SK-N-SH (cell line): ENCODE data around the gene MSL1. TPM values are rescaled to one million over a fixed set of nuclear protein-coding genes. Genes with fewer than 3 reads are reported as not detected.

Experiments
- CTCF ChIA-PET: fragments of 300-600, 350-600 bp; formaldehyde crosslinking; extraction: SDS; loops from one replicate; lab custom pipeline; 2021; lab: Yijun Ruan, JAX
- POLR2A ChIA-PET: fragments of 350-600 bp; sonication (Branson Sonifier 250); formaldehyde crosslinking; extraction: SDS; loops from one replicate; lab custom pipeline; 2020; ENCODE audit warnings: antibody characterized with exemption, inconsistent platforms; lab: Yijun Ruan, JAX
- DNase-seq: peaks from one replicate; pipeline ENCODE4 v3.0.0; 2012
- H2AFZ ChIP-seq: fragments of 200-600 bp; sonication (generic); 2 replicates; pipeline ENCODE4 v1.8.1; 2016; ENCODE audit warnings: antibody characterized with exemption, mild to moderate bottlenecking, low read depth
- H3F3A ChIP-seq: fragments of 200-600 bp; sonication (generic); replicated peaks from 2 replicates; pipeline ENCODE3; 2016; ENCODE audit warnings: antibody characterized with exemption, mild to moderate bottlenecking; ENCODE audit not compliant: insufficient read depth
- H3K27ac ChIP-seq, 2 experiments: fragments of 200-500 bp in 1 of 2; fragments of 200-600 bp in 1 of 2; sonication (Bioruptor generic) in 1 of 2; sonication (generic), shearing (Covaris generic) in 1 of 2; 2 replicates each; pipeline versions ENCODE4 v1.5.1 to v1.6.1; 2014 to 2016; ENCODE audit warnings: low read depth in 2 of 2, inconsistent platforms in 1 of 2, low read length in 1 of 2, mild to moderate bottlenecking in 1 of 2, mixed read lengths in 1 of 2
- H3K27me3 ChIP-seq: fragments of 200-600 bp; sonication (generic), shearing (Covaris generic); 2 replicates; pipeline ENCODE4 v1.6.1; 2016; ENCODE audit warnings: mixed run types; ENCODE audit not compliant: insufficient read depth
- H3K36me3 ChIP-seq, 2 experiments: fragments of 200-500 bp in 1 of 2; fragments of 200-600 bp in 1 of 2; sonication (Bioruptor generic) in 1 of 2; sonication (generic) in 1 of 2; replicated peaks in 1 of 2; 2 replicates each; pipeline versions ENCODE3 to v1.5.1; 2014 to 2016; ENCODE audit warnings: low read length in 1 of 2, mild to moderate bottlenecking in 1 of 2; ENCODE audit not compliant: insufficient read depth in 2 of 2, control insufficient read depth in 1 of 2
- H3K4me1 ChIP-seq, 2 experiments: fragments of 200-500 bp in 1 of 2; fragments of 200-600 bp in 1 of 2; sonication (Bioruptor generic) in 1 of 2; sonication (generic), shearing (Covaris generic) in 1 of 2; 2 replicates each; pipeline versions ENCODE4 v1.5.1 to v1.6.1; 2014 to 2016; ENCODE audit warnings: low read depth in 1 of 2, low read length in 1 of 2, mixed run types in 1 of 2; ENCODE audit not compliant: insufficient read depth in 2 of 2, control insufficient read depth in 1 of 2
- H3K4me2 ChIP-seq: fragments of 200-600 bp; sonication (generic), shearing (Covaris generic); 2 replicates; pipeline ENCODE4 v1.6.1; 2017; ENCODE audit warnings: mixed run types
- H3K4me3 ChIP-seq, 2 experiments: fragments of 200-500 bp in 1 of 2; fragments of 200-600 bp in 1 of 2; sonication (Bioruptor generic) in 1 of 2; sonication (generic), shearing (Covaris generic) in 1 of 2; 2 replicates each; pipeline versions ENCODE4 v1.5.1 to v1.8.1; 2014 to 2016; ENCODE audit warnings: low read depth in 2 of 2, inconsistent platforms in 1 of 2, low read length in 1 of 2, mild to moderate bottlenecking in 1 of 2, mixed read lengths in 1 of 2, moderate library complexity in 1 of 2
- H3K79me2 ChIP-seq: fragments of 200-600 bp; sonication (generic); 2 replicates; pipeline ENCODE4 v1.8.1; 2017; ENCODE audit warnings: mild to moderate bottlenecking; ENCODE audit not compliant: insufficient read depth
- H3K9ac ChIP-seq: fragments of 200-600 bp; sonication (generic); 2 replicates; pipeline ENCODE4 v1.6.1; 2017; ENCODE audit warnings: mixed run types
- H3K9me2 ChIP-seq: fragments of 200-600 bp; sonication (generic); 2 replicates; pipeline ENCODE4 v1.6.1; 2017; ENCODE audit warnings: mixed run types
- H3K9me3 ChIP-seq: fragments of 200-600 bp; sonication (generic); 2 replicates; pipeline ENCODE4 v1.6.1; 2017; ENCODE audit warnings: mixed run types, mild to moderate bottlenecking, moderate library complexity
- H4K20me1 ChIP-seq: fragments of 200-600 bp; sonication (generic); 2 replicates; pipeline ENCODE4 v1.6.1; 2017; ENCODE audit warnings: mild to moderate bottlenecking, mixed run types; ENCODE audit not compliant: insufficient read depth
- ELF1 ChIP-seq: IDR thresholded peaks from 2 replicates; pipeline ENCODE4 v1.4.0; 2012
- FOXJ3 ChIP-seq: sonication (generic); formaldehyde crosslinking; IDR thresholded peaks from 2 replicates; pipeline ENCODE4 v1.5.1; 2020; ENCODE audit warnings: mild to moderate bottlenecking, missing genetic modification reagents
- FOXM1 ChIP-seq: IDR thresholded peaks from 2 replicates; pipeline ENCODE4 v1.4.0; 2012; ENCODE audit warnings: low read depth, mild to moderate bottlenecking
- GATA2 ChIP-seq: sonication (generic); formaldehyde crosslinking; IDR thresholded peaks from 2 replicates; pipeline ENCODE4 v1.5.0; 2020; ENCODE audit warnings: mild to moderate bottlenecking, missing genetic modification reagents
- MEF2A ChIP-seq: IDR thresholded peaks from 2 replicates; pipeline ENCODE4 v1.4.0; 2012; ENCODE audit warnings: low read depth, borderline replicate concordance
- RCOR1 ChIP-seq: fragments of 150-350 bp; IDR thresholded peaks from 2 replicates; pipeline ENCODE4 v1.6.1; 2017; ENCODE audit warnings: antibody characterized with exemption, low read length
- RXRA ChIP-seq: IDR thresholded peaks from 2 replicates; pipeline ENCODE4 v1.4.0; 2012; ENCODE audit warnings: low read depth, mild to moderate bottlenecking, borderline replicate concordance
- SIN3A ChIP-seq: IDR thresholded peaks from 2 replicates; pipeline ENCODE4 v1.6.1; 2012; ENCODE audit warnings: low read depth, mild to moderate bottlenecking, low read length, moderate library complexity, borderline replicate concordance
- SMC3 ChIP-seq: IDR thresholded peaks from 2 replicates; pipeline ENCODE4 v1.6.1; 2012; ENCODE audit warnings: low read depth, low read length, improper control_type of control experiment
- TCF12 ChIP-seq: IDR thresholded peaks from 2 replicates; pipeline ENCODE4 v1.4.0; 2012
- WGBS: methylation state at CpG from one replicate; pipeline ENCODE4 v1.1.6; 2017; ENCODE audit warnings: low lambda C conversion rate; 5-methylcytosine and 5-hydroxymethylcytosine counted together
- polyA plus RNA-seq, 3 experiments: library from polyadenylated mRNA; depleted of rRNA; stranded (reverse); fragments of >200 nt; gene quantifications; 2 replicates each; pipeline ENCODE4 v1.2.3, GENCODE V29; 2012
- TF ChIP-seq, protein P1 (sequence below): IDR thresholded peaks from 2 replicates; pipeline ENCODE4 v1.4.0; 2012; ENCODE audit warnings: low read depth, borderline replicate concordance
- TF ChIP-seq, protein P2 (sequence below): IDR thresholded peaks from 2 replicates; pipeline ENCODE4 v1.4.0; 2012; ENCODE audit warnings: low read depth
- TF ChIP-seq, protein P3 (sequence below): IDR thresholded peaks from 2 replicates; pipeline ENCODE4 v1.4.0; 2012; ENCODE audit warnings: low read depth, borderline replicate concordance
- TF ChIP-seq, protein P4 (sequence below): IDR thresholded peaks from 2 replicates; pipeline ENCODE4 v1.6.1; 2012; ENCODE audit warnings: mild to moderate bottlenecking, low read depth, low read length, moderate library complexity
- TF ChIP-seq, protein P5 (sequence below): fragments of 150-350 bp; IDR thresholded peaks from 2 replicates; pipeline ENCODE4 v1.6.1; 2017; ENCODE audit warnings: antibody characterized with exemption, low read length, low read depth, borderline replicate concordance

Gene MSL1
- polyA plus RNA-seq, 1 of the 3 experiments (the other 2 are of a cell fraction) = 30.2 TPM

DNA sequence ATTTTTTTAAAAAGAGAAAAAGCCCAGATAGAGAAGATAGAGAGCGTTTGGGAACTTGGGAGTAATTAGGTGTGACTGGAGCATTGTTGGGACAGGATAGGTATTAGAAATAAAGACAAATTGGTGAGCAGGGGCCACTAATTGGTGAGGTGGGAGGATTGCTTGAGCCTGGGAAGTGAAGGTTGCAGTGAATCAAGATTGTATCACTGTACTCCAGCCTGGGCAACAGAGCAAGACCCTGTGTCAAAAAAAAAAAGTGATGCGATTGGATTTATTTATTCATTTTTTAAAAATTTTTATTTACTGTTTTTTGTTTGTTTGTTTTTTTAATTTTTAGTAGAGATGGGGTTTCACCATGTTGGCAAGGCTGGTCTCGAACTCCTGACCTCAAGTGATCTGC is 23.7 kb downstream of the MSL1 start:
- Histone ChIP-seq H3K36me3 (peaks cover 18 to 53% of the 10 kb centered on the region in 2 experiments), H3K4me3 (no peak overlapping the region), H4K20me1 (no peaks in the 10 kb centered on the region), H3K9ac (no peak overlapping the region), H3F3A (peaks cover 4% of the 10 kb centered on the region), H3K27ac (no peak overlapping the region)
- WGBS = 94% methylated on average over 3 of the region's 3 CpGs
- POLR2A ChIA-PET = no interaction called here
- TF ChIP-seq GATA2 (CRISPR knock-in tag) = no peak
- TF ChIP-seq FOXM1 = no peak
- TF ChIP-seq, protein P1, sequence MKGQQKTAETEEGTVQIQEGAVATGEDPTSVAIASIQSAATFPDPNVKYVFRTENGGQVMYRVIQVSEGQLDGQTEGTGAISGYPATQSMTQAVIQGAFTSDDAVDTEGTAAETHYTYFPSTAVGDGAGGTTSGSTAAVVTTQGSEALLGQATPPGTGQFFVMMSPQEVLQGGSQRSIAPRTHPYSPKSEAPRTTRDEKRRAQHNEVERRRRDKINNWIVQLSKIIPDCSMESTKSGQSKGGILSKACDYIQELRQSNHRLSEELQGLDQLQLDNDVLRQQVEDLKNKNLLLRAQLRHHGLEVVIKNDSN = no peak
- TF ChIP-seq, all 33 proteins: peak for 0
- no peak overlapping the region for H2AFZ ChIP-seq
- no peaks in the 10 kb centered on the region for H3K9me2 ChIP-seq
- H3K4me2 ChIP-seq = no peak overlapping the region
- no peak for DNase-seq
- H3K9me3 ChIP-seq = no peaks in the 10 kb centered on the region
- peaks cover 0 to 4% of the 10 kb centered on the region in 2 experiments; a peak in 1 of 4 replicates for H3K4me1 ChIP-seq
- CTCF ChIA-PET = no interaction called here
- H3K79me2 ChIP-seq = peaks cover 95% of the 10 kb centered on the region
- H3K27me3 ChIP-seq = no peaks in the 10 kb centered on the region

DNA sequence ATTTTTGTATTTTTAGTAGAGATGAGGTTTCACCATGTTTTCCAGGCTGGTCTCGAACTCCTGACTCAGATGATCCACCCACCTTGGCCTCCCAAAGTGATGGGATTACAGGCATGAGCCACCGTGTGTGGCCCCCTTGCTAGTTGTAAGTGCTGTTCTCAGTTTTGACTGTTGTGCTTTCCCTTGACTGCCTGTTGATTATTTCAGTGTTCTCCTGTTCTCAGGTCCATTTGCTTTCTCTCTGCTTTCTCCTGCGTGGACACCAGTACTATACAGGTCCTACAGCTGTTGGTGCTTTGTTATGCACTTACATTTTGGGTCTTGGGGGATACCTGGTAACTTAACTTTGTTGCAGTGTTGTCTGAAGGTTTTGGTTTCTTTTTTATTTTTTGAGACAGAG is 26.8 kb downstream of the MSL1 start:
- Histone ChIP-seq H2AFZ (no peak overlapping the region), H3K9ac (no peak overlapping the region), H3K27ac (no peak overlapping the region), H4K20me1 (no peaks in the 10 kb centered on the region), H3F3A (peaks cover 3% of the 10 kb centered on the region), H3K79me2 (peaks cover 98% of the 10 kb centered on the region), H3K4me3 (no peak overlapping the region), H3K27me3 (no peaks in the 10 kb centered on the region), H3K9me2 (no peaks in the 10 kb centered on the region), H3K9me3 (no peaks in the 10 kb centered on the region), H3K4me2 (no peak overlapping the region), H3K4me1 (no peaks in the 10 kb centered on the region), H3K36me3 (peaks cover 13 to 46% of the 10 kb centered on the region in 2 experiments)
- DNase-seq = no peak
- 90% methylated on average over 3 of the region's 3 CpGs for WGBS
- ChIA-PET CTCF (interaction anchor here (0.7 to 6.5 kb wide), 6 partner anchors 11 to 174 kb away, joined by 3 to 47 read pairs (median 6); no protein-coding TSS in a partner anchor), POLR2A (interaction anchor here (0.6 kb wide), 1 partner anchor 30 kb away, joined by 4 read pairs; no protein-coding TSS in a partner anchor)
- TF ChIP-seq MEF2A = no peak
- TF ChIP-seq, protein P2, sequence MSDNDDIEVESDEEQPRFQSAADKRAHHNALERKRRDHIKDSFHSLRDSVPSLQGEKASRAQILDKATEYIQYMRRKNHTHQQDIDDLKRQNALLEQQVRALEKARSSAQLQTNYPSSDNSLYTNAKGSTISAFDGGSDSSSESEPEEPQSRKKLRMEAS = no peak
- TF ChIP-seq RXRA = no peak
- no peak for TF ChIP-seq SMC3

DNA sequence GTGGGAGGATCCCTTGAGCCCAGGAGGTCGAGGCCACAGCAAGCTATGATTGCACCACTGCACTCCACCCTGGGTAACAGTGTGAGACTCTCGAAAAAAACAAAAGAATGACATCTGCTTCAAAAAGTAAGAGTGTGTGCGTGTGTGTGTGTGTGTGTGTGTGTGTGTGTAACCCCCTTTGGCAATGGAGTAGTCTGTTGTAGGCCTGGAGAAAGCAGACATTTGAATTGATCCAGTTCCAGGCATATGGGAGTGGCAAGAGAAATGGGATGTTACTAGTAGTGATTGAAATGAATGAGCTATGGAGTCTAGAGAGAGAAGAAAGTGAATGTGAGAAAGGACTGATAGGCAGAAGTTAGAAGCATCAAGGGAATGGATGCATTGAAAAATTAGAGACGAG is 28.5 kb downstream of the MSL1 start:
- no peaks in the 10 kb centered on the region for H3K9me3 ChIP-seq
- H3K36me3 ChIP-seq = peaks cover 15 to 47% of the 10 kb centered on the region in 2 experiments
- no peak overlapping the region for H3K27ac ChIP-seq
- H3K4me3 ChIP-seq = no peak overlapping the region
- H3K27me3 ChIP-seq = no peaks in the 10 kb centered on the region
- peaks cover 97% of the 10 kb centered on the region for H3K79me2 ChIP-seq
- no peak overlapping the region for H3K4me2 ChIP-seq
- DNase-seq = no peak
- H3K9ac ChIP-seq = no peak overlapping the region
- H3F3A ChIP-seq = peaks cover 3% of the 10 kb centered on the region
- H3K4me1 ChIP-seq = no peaks in the 10 kb centered on the region
- H2AFZ ChIP-seq = no peak overlapping the region
- H4K20me1 ChIP-seq = no peaks in the 10 kb centered on the region
- H3K9me2 ChIP-seq = no peaks in the 10 kb centered on the region
- WGBS = 98% methylated on average over 4 of the region's 4 CpGs
- CTCF ChIA-PET = interaction anchor here (0.6 to 6.5 kb wide), 4 partner anchors 17 to 692 kb away, joined by 3 to 47 read pairs (median 7); no protein-coding TSS in a partner anchor
- POLR2A ChIA-PET = no interaction called here
- TF ChIP-seq, protein P3, sequence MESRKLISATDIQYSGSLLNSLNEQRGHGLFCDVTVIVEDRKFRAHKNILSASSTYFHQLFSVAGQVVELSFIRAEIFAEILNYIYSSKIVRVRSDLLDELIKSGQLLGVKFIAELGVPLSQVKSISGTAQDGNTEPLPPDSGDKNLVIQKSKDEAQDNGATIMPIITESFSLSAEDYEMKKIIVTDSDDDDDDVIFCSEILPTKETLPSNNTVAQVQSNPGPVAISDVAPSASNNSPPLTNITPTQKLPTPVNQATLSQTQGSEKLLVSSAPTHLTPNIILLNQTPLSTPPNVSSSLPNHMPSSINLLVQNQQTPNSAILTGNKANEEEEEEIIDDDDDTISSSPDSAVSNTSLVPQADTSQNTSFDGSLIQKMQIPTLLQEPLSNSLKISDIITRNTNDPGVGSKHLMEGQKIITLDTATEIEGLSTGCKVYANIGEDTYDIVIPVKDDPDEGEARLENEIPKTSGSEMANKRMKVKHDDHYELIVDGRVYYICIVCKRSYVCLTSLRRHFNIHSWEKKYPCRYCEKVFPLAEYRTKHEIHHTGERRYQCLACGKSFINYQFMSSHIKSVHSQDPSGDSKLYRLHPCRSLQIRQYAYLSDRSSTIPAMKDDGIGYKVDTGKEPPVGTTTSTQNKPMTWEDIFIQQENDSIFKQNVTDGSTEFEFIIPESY = no peak
- TF ChIP-seq FOXJ3 (CRISPR knock-in tag) = no peak
- no peak for TF ChIP-seq TCF12
- TF ChIP-seq RCOR1 = no peak
- TF ChIP-seq RXRA = no peak
- TF ChIP-seq, protein P4, sequence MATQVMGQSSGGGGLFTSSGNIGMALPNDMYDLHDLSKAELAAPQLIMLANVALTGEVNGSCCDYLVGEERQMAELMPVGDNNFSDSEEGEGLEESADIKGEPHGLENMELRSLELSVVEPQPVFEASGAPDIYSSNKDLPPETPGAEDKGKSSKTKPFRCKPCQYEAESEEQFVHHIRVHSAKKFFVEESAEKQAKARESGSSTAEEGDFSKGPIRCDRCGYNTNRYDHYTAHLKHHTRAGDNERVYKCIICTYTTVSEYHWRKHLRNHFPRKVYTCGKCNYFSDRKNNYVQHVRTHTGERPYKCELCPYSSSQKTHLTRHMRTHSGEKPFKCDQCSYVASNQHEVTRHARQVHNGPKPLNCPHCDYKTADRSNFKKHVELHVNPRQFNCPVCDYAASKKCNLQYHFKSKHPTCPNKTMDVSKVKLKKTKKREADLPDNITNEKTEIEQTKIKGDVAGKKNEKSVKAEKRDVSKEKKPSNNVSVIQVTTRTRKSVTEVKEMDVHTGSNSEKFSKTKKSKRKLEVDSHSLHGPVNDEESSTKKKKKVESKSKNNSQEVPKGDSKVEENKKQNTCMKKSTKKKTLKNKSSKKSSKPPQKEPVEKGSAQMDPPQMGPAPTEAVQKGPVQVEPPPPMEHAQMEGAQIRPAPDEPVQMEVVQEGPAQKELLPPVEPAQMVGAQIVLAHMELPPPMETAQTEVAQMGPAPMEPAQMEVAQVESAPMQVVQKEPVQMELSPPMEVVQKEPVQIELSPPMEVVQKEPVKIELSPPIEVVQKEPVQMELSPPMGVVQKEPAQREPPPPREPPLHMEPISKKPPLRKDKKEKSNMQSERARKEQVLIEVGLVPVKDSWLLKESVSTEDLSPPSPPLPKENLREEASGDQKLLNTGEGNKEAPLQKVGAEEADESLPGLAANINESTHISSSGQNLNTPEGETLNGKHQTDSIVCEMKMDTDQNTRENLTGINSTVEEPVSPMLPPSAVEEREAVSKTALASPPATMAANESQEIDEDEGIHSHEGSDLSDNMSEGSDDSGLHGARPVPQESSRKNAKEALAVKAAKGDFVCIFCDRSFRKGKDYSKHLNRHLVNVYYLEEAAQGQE = no peak
- TF ChIP-seq, protein P5, sequence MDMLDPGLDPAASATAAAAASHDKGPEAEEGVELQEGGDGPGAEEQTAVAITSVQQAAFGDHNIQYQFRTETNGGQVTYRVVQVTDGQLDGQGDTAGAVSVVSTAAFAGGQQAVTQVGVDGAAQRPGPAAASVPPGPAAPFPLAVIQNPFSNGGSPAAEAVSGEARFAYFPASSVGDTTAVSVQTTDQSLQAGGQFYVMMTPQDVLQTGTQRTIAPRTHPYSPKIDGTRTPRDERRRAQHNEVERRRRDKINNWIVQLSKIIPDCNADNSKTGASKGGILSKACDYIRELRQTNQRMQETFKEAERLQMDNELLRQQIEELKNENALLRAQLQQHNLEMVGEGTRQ = no peak
- TF ChIP-seq SIN3A = no peak
- no peak for TF ChIP-seq ELF1
